ENCODE results near the gene SLPI.

DNA sequence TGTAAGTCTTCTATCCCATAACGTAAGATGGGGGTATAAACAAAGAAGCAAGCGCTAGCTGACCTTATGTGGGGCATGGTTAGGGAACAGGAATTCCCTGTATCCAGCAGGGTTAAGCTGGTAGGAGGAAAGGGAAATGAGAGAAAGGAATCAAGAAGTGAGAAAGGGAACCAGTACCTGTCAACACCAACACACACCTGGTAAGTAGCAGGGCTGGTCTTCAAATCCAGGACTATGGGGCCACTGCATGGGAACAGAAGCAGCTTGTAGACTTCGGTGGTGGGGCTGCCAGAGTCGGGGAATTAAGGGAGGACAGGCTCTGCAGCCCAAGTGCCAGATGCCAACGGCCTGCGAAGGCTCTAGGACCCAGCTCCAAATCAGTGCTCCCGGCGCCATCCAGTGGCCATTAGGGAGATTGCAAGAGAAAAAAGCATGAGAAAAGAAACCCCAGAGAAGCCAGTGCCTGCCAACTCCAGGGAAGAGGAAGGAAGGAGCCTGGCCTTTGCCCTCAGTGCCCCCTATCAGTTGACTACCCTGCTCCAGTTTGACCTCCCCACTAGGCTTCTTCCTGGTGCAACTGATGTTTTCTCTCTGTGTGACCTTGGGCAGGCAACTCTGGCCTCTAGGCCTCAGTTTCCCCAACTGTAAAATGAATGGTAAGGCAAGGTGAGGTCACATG is 36.5 kb upstream of the SLPI start:
- TF ChIP-seq, protein P1, sequence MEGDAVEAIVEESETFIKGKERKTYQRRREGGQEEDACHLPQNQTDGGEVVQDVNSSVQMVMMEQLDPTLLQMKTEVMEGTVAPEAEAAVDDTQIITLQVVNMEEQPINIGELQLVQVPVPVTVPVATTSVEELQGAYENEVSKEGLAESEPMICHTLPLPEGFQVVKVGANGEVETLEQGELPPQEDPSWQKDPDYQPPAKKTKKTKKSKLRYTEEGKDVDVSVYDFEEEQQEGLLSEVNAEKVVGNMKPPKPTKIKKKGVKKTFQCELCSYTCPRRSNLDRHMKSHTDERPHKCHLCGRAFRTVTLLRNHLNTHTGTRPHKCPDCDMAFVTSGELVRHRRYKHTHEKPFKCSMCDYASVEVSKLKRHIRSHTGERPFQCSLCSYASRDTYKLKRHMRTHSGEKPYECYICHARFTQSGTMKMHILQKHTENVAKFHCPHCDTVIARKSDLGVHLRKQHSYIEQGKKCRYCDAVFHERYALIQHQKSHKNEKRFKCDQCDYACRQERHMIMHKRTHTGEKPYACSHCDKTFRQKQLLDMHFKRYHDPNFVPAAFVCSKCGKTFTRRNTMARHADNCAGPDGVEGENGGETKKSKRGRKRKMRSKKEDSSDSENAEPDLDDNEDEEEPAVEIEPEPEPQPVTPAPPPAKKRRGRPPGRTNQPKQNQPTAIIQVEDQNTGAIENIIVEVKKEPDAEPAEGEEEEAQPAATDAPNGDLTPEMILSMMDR (IDR thresholded peaks at IDR 0.05), result peak; percentile 72 to 80
- no peak for TF ChIP-seq EP300 (IDR thresholded peaks at IDR 0.05)
- no peak for TF ChIP-seq POLR2AphosphoS5 (IDR thresholded peaks at IDR 0.05)
